Dermis blood vessel endothelial cell (primary cell): Measurements from ENCODE around the gene STAMBPL1. TPM values are rescaled to one million over a fixed set of nuclear protein-coding genes. Genes with fewer than 3 reads are reported as not detected.
A peak's percentile ranks its signal among the peaks of the same experiment; 100 is the strongest.
"Not testable (repeated sequence)": the region's sequence is repeated elsewhere in the genome, so short reads cannot be mapped to it uniquely, and the experiment has no call there.

ENCODE experiments used
- DNase-seq: peaks from one replicate; pipeline ENCODE4 v3.0.0; 2010
- total RNA-seq: library from RNA; depleted of rRNA; stranded (reverse); fragments of >200 nt; gene quantifications from 2 replicates; pipeline ENCODE4 v1.2.3, GENCODE V29; 2014

Gene STAMBPL1
- total RNA-seq, 1 donor from 2014 or later = 1.0 TPM

DNA sequence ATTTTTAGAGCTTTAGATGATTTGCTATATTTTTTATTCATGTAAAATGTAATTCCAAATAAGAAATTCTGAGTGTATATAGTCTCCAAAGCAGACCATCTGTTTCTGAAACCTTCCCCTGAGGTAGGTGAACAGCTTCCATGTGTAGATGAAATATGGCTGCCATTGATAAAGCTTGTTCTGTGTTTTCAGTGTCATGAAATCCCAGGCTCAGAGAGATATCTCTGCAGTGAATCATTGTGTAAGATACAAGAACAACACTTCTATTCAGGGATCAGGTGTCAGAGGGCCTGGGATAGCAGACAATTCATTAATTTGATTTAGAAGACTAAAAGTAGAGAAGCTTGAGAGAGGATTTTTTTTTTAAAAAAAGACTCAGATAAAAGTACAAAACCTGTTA is 43.5 kb downstream of the STAMBPL1 start:
- no peak for DNase-seq

GRCh38 chr10:88926566-88927415 is 46.7 kb downstream of the STAMBPL1 start:
- peak; percentile 2 for DNase-seq

DNA sequence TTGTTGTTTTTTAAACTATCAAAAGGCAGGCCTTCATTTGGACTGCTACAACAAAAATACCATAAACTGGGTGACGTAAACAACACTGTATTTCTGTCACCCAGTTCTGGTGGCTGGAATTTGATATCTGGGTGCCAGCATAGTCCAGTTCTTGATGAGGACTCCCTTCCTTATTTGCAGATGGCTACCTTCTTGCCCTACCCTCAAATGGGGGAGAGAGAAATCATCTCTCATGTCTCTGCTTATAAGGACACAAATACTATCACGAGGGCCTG is 47.3 kb downstream of the STAMBPL1 start:
- DNase-seq = no peak

GRCh38 chr10:88928254-88928653 is 48.2 kb downstream of the STAMBPL1 start:
- no peak for DNase-seq

- no peak for DNase-seq
Observed at GRCh38 chr10:88931548-88931947, 51.5 kb downstream of the STAMBPL1 start.

- DNase-seq = not testable (repeated sequence)
Observed at GRCh38 chr10:88932029-88932428, 52.0 kb downstream of the STAMBPL1 start.

- peak; percentile 77 for DNase-seq
Observed at GRCh38 chr10:88932539-88933256, 52.7 kb downstream of the STAMBPL1 start.

- DNase-seq = no peak
Observed at GRCh38 chr10:88933564-88933963, 53.5 kb downstream of the STAMBPL1 start.

DNA sequence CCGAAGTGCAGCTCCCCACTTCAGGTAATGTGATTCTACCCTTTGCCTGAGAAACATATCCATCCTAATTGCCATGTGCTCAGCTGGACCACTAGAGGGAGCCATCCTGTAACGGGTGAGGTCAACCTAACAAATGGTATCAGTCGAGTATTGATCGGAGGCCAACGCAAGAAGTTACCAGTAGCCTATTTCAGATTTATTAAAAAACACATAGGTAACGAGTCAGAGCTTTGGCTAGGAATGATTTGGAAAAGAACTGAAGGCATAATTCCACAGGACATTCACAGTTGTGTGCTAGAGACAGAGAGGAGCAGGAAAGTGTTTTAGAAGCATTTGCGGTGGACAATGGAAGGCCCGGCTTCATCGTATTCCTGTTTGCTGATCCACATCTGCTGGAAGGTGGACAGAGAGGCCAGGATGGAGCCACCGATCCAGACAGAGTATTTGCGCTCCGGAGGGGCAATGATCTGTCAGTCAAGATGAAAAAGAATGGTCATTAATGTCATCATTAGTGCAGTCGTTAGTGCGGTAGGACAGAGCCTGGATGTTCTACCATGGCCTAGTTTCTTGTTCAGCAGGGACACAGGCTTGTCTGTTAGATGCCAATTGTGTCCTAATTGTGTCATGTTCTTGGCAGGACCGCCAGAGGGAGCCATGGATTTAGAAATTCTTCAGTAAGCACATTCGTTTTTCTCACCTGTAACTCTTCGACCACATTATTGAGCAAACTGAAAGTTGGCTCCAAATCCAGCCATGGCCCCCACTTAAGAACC is 55.0 kb downstream of the STAMBPL1 start:
- DNase-seq = peak; percentile 89

DNA sequence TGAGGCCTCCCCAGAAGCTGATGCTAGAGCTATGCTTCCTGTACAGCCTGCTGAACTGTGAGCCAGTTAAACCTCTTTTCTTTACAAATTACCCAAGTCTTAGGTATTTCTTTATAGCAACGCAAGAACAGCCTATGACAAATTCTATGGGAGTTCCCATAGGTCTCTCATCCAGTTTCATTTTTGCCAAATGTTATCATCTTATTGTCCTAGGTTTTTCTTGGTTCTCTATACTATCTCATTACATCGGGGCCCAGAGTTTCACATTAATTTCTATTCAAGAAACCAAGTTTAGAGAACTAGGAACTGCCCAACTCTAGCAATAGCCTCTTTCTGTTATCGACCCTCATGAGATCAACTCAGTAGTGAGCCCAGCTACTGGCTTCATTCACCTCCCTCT is 56.6 kb downstream of the STAMBPL1 start:
- DNase-seq = no peak

- DNase-seq = no peak
Observed at GRCh38 chr10:88938039-88938438, 58.0 kb downstream of the STAMBPL1 start.

DNA sequence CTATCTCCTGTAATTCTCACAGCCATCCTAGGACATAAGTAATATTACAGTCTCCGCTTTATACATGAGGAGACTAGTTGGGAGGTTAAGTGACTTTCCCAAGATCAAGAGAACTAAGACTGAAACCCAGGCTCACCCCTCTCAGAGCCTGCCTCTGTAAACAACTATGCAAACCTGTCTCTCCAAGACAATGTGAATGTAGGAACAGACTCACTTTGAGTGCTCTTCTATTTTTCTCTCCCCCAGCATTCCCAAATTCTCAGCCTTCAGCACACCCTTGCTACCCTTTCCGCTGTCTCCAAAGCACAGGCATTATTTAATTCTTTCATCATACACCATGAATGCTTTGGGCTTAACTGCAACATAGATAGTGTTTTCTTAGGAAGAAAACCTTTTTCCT is 58.9 kb downstream of the STAMBPL1 start:
- no peak for DNase-seq

- DNase-seq = no peak
Observed at GRCh38 chr10:88941026-88941425, 61.0 kb downstream of the STAMBPL1 start.

DNA sequence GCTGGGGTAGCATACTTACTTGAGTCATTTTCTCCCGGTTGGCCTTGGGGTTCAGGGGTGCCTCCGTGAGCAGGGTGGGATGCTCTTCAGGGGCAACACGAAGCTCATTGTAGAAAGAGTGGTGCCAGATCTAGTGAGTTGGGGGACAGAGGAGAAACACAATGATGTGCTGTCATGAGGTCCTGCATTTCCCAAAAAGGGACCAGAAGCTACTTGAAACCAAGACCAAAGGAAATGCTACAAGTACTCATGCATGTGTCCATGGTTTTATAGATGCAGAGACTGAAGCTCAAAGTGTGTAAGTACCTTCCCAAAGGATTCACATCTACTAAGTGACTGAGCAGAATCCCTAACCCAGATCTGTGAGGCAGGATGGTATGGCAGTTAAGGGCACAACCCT is 63.7 kb downstream of the STAMBPL1 start:
- no peak for DNase-seq

GRCh38 chr10:88944813-88945212 is 64.8 kb downstream of the STAMBPL1 start:
- no peak for DNase-seq

- DNase-seq = no peak
Observed at GRCh38 chr10:88946200-88946599, 66.2 kb downstream of the STAMBPL1 start.

DNA sequence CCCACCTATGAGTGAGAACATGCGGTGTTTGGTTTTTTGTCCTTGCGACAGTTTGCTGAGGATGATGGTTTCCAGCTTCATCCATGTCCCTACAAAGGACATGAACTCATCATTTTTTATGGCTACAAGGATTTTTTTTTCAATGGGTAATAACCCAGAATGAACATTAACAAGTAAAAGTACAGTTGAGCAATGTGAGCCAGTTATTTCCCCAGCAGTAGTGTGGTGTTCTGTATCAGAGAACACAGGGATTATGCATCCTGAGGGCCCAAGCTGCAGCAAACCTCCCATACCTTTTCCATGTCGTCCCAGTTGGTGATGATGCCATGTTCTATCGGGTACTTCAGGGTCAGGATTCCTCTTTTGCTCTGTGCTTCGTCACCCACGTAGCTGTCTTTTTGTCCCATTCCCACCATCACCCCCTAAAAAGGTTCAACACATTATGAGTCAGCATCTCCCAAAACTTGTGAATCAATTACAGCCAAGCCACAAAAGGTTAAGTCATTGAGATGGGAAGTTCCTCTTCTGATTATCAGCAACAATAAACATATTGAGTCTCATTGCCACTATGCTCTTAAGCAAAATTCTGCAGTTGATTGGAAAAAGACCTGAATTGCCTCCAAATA is 67.0 kb downstream of the STAMBPL1 start:
- DNase-seq = no peak

DNA sequence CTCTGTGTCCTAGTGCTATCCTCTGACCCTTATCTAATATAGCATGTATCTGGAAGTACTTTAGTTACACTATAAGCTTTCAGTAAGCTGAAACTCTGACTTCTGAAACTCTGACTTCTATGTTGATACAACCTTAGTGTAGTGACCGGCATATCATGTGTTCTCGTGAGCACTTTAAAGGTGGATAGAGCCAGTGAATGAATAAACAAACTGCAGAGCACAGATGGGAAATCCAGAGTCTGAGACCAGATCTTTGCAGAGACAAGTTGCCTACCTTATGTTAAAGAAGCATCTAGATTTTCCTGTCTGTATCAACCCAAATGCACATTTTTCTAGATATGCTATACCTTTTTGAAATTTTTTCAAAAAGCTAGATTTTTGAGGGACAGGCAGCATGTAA is 69.0 kb downstream of the STAMBPL1 start:
- DNase-seq = no peak

DNA sequence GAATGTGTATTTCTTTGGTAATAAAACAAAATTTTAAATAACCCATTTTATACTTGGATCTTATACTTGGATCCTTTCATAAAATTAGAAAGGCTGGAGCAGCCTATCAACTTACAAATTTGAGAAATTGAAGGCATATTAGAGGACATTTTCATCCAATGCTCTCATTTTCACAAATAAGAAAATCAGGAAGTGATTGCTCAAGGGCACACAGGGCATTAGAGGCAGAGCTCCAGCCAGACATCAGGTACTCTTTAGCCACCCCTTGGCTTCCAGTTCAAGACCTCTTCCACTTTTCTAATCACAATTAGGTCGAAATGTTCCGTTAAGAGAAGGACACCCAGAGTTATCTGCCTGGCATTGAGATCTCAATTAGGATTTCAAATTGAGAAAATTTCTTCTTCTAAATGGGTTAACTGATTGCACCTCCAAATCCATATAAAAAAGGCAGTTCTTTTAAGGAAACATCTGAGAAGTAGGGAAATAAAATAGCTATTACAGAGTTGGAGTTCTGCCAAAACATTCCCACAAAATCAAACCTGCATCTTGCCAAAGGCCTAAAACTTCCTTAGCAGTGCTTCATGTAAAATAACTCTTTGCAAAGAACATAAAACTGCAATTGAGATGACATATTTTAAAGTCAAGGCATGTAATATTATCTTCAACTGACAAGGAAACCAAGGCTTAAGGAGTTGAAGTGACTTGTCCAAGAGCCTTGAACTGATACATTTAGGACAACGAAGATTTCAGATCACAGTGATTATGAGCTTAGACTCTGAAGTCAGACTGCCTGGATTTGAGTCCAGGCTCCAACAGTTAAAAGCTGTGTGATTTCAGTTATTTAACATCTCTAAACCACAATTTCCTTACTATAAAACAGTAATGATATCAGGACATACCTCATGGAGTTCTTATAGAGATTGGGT is 70.1 kb downstream of the STAMBPL1 start:
- peak; percentile 17 for DNase-seq

DNA sequence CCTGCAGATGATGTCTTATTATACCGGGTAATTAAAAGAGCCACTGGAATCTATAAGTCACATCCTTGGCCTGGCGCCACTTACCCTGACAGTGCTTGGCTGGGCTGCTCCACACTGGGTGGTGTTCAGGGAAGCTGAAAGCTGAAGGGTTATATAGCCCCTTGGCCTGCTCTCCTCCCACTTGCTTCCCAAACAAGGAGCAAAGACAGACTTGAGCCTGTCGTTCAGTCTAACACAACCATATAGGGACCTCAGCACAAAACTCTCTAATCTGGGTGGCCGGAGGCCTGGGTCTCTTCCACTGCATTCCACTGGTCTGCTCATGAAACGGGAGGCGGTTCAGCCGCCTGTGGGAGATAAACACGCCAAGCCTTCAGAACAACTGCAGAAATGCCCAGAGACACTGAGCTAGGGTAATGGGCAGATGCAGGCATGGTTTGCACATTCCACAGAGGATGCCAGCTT is 72.6 kb downstream of the STAMBPL1 start, which contains the start of gene ACTA2:
Gene ACTA2, minus strand, starts transcription at position 127 of the 465 bp plus-strand sequence. CDS start 3,843 bp downstream, outside the sequence.
- DNase-seq = no peak

DNA sequence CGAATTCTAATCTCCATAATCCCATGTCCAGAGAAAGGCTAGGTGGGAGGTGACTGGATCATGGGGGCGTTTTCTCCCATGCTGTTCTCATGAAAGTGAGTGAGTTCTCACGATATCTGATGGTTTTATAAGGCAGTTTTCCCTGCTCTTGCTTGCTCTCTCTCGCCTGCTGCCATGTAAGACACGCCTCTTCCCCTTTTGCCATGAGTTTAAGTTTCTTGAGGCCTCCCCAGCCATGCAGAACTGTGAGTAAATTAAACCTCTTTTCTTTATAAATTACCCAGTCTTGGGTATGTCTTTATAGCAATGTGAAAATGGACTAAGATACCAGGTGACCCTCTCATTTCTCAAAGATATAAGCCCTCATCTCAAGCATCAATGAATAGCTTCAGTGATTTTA is 73.6 kb downstream of the STAMBPL1 start:
- no peak for DNase-seq
